ENCODE data around the gene UNC5CL. TPM values are rescaled to one million over a fixed set of nuclear protein-coding genes. Genes with fewer than 3 reads are reported as not detected.

UNC5CL gene
- total RNA-seq, 1 experiment from 2014 or later, result 2.2 TPM

DNA sequence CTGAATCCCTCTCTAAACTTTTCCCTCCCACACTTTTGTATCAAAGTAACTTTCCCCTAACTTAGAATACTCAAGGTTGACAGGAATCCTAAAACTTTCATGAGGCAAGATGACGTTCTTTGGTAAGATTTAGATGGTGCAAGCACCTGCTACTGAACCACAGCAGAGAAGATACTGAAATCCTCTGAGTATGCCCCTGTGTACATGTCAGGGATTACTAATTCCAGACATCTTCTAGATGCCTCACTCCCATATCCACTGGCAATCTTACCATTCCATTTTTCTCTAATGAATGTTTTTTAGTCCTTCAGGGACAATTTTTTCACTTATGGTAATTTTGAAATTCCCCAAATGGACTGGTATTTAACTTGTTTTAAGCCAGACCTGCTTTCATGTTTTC is 23.0 kb upstream of the UNC5CL start:
- Histone ChIP-seq H3K4me3 (replicated peaks in 1 of 2; ENCODE audit: low read depth in 1 of 2, low read length in 2 of 2) (no peak overlapping the region), H3K9me2 (ENCODE audit: insufficient read depth) (no peaks in the 10 kb centered on the region), H3K4me2 (ENCODE audit: low read length) (no peak overlapping the region), H4K20me1 (ENCODE audit: insufficient read depth) (no peaks in the 10 kb centered on the region), H2AFZ (ENCODE audit: low read depth, low read length, poor library complexity, severe bottlenecking) (no peak overlapping the region), H3K4me1 (ENCODE audit: control insufficient read depth in 1 of 2, insufficient read depth in 2 of 2, low read length in 2 of 2) (peaks cover 0 to 17% of the 10 kb centered on the region in 2 experiments; a peak in 1 of 4 replicates), H3K9me3 (ENCODE audit: control insufficient read depth in 1 of 2, insufficient read depth in 1 of 2, low read depth in 1 of 2, low read length in 2 of 2) (no peaks in the 10 kb centered on the region), H3K27ac (ENCODE audit: low read depth, low read length) (no peak overlapping the region), H3K36me3 (ENCODE audit: control insufficient read depth in 1 of 2, insufficient read depth in 2 of 2, low read length in 2 of 2) (peaks cover 0 to 10% of the 10 kb centered on the region in 2 experiments; a peak in 2 of 4 replicates), H3K79me2 (ENCODE audit: insufficient read depth, low read length) (no peaks in the 10 kb centered on the region), H3K27me3 (ENCODE audit: insufficient read depth, low read length) (no peaks in the 10 kb centered on the region), H3K9ac (ENCODE audit: low read length) (no peak overlapping the region)
- ChIA-PET CTCF (no interaction called here), POLR2A (no interaction called here), RAD21 (ENCODE audit: low non-redundant PET in 1 of 2, low total read pairs in 2 of 2, uncharacterized antibody in 2 of 2, unreplicated experiment in 2 of 2) (no interaction called here)
- no peak for TF ChIP-seq ZNF274 (IDR thresholded peaks at IDR 0.05; ENCODE audit: low read depth, low read length)
- TF ChIP-seq, protein P1, sequence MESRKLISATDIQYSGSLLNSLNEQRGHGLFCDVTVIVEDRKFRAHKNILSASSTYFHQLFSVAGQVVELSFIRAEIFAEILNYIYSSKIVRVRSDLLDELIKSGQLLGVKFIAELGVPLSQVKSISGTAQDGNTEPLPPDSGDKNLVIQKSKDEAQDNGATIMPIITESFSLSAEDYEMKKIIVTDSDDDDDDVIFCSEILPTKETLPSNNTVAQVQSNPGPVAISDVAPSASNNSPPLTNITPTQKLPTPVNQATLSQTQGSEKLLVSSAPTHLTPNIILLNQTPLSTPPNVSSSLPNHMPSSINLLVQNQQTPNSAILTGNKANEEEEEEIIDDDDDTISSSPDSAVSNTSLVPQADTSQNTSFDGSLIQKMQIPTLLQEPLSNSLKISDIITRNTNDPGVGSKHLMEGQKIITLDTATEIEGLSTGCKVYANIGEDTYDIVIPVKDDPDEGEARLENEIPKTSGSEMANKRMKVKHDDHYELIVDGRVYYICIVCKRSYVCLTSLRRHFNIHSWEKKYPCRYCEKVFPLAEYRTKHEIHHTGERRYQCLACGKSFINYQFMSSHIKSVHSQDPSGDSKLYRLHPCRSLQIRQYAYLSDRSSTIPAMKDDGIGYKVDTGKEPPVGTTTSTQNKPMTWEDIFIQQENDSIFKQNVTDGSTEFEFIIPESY (IDR thresholded peaks at IDR 0.05; ENCODE audit: extremely low read depth, insufficient replicate concordance, low read length), result no peak
- no peak for TF ChIP-seq EZH2phosphoT487 (IDR thresholded peaks at IDR 0.05; ENCODE audit: borderline replicate concordance)
- TF ChIP-seq, protein P2, sequence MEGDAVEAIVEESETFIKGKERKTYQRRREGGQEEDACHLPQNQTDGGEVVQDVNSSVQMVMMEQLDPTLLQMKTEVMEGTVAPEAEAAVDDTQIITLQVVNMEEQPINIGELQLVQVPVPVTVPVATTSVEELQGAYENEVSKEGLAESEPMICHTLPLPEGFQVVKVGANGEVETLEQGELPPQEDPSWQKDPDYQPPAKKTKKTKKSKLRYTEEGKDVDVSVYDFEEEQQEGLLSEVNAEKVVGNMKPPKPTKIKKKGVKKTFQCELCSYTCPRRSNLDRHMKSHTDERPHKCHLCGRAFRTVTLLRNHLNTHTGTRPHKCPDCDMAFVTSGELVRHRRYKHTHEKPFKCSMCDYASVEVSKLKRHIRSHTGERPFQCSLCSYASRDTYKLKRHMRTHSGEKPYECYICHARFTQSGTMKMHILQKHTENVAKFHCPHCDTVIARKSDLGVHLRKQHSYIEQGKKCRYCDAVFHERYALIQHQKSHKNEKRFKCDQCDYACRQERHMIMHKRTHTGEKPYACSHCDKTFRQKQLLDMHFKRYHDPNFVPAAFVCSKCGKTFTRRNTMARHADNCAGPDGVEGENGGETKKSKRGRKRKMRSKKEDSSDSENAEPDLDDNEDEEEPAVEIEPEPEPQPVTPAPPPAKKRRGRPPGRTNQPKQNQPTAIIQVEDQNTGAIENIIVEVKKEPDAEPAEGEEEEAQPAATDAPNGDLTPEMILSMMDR (IDR thresholded peaks at IDR 0.05 in 2 of 3, conservative IDR thresholded peaks at IDR 0.05 in 1 of 3; ENCODE audit: borderline replicate concordance in 1 of 3, insufficient read depth in 1 of 3, low read depth in 2 of 3, low read length in 2 of 3), result no peak
- no peak for TF ChIP-seq POLR2A (IDR thresholded peaks at IDR 0.05; ENCODE audit: borderline replicate concordance, extremely low read depth, insufficient read depth, insufficient read length)
- TF ChIP-seq EZH2 (IDR thresholded peaks at IDR 0.05), result no peak
- TF ChIP-seq SIN3A (IDR thresholded peaks at IDR 0.05; ENCODE audit: low read depth), result no peak
- TF ChIP-seq CEBPB (IDR thresholded peaks at IDR 0.05; ENCODE audit: low read depth), result no peak
- TF ChIP-seq ELF1 (IDR thresholded peaks at IDR 0.05; ENCODE audit: borderline replicate concordance, low read depth), result no peak
- no peak for TF ChIP-seq YY1 (IDR thresholded peaks at IDR 0.05; ENCODE audit: extremely low read depth, insufficient replicate concordance, low read depth, low read length)
- TF ChIP-seq SRF (IDR thresholded peaks at IDR 0.05; ENCODE audit: low read depth), result no peak
- TF ChIP-seq, protein P3, sequence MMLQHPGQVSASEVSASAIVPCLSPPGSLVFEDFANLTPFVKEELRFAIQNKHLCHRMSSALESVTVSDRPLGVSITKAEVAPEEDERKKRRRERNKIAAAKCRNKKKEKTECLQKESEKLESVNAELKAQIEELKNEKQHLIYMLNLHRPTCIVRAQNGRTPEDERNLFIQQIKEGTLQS (IDR thresholded peaks at IDR 0.05), result no peak
- no peak for TF ChIP-seq RAD21 (IDR thresholded peaks at IDR 0.05; ENCODE audit: low read depth)
- TF ChIP-seq SP1 (IDR thresholded peaks at IDR 0.05; ENCODE audit: low read depth), result no peak
- DNase-seq (ENCODE audit: low read depth, low spot score), result no peak
- intact Hi-C loops (cut with micrococcal nuclease), result no loop called here
- no peak for ATAC-seq
- BruUV-seq (replicated peaks), result no TSS peak
